HG02943 (cell line): Measurements from ENCODE around the gene GNAS-AS1.
A peak's percentile ranks its signal among the peaks of the same experiment; 100 is the strongest.

Source experiments
- ATAC-seq: cut with Tn5 transposase; IDR thresholded peaks from one replicate; pipeline ENCODE4 v1.9.1; 2021; ENCODE audit warnings: mild to moderate bottlenecking, low read depth, moderate library complexity; ENCODE audit not compliant: unreplicated experiment

The GNAS-AS1 gene

GRCh38 chr20:58850693-58851174 is at the start of gene GNAS-AS1:
TSS of gene GNAS-AS1 (minus strand) at chr20:58850902.
- ATAC-seq: peak; percentile 88

GRCh38 chr20:58900397-58900796 is 49.7 kb upstream of the GNAS-AS1 start:
- no peak for ATAC-seq

GRCh38 chr20:58899512-58899911 is 48.8 kb upstream of the GNAS-AS1 start:
- ATAC-seq: no peak

GRCh38 chr20:58898629-58899408 is 48.1 kb upstream of the GNAS-AS1 start:
- no peak for ATAC-seq

GRCh38 chr20:58897488-58897887 is 46.8 kb upstream of the GNAS-AS1 start:
- ATAC-seq: no peak

GRCh38 chr20:58896820-58897219 is 46.1 kb upstream of the GNAS-AS1 start:
- ATAC-seq: no peak

- no peak for ATAC-seq
Measured at GRCh38 chr20:58895448-58896180, 44.9 kb upstream of the GNAS-AS1 start.

- no peak for ATAC-seq
Measured at GRCh38 chr20:58894652-58895447, 44.1 kb upstream of the GNAS-AS1 start.

- ATAC-seq: no peak
Measured at GRCh38 chr20:58893355-58894120, 42.8 kb upstream of the GNAS-AS1 start.

GRCh38 chr20:58892932-58893224 is 42.2 kb upstream of the GNAS-AS1 start:
- no peak for ATAC-seq

GRCh38 chr20:58892141-58892931 is 41.6 kb upstream of the GNAS-AS1 start:
- no peak for ATAC-seq

GRCh38 chr20:58891718-58892140 is 41.0 kb upstream of the GNAS-AS1 start:
- no peak for ATAC-seq

GRCh38 chr20:58891086-58891717 is 40.5 kb upstream of the GNAS-AS1 start:
- no peak for ATAC-seq

- no peak for ATAC-seq
Measured at GRCh38 chr20:58890518-58891085, 39.9 kb upstream of the GNAS-AS1 start.

- ATAC-seq: no peak
Measured at GRCh38 chr20:58889798-58890517, 39.3 kb upstream of the GNAS-AS1 start.

- ATAC-seq: no peak
Measured at GRCh38 chr20:58889334-58889760, 38.6 kb upstream of the GNAS-AS1 start.

- ATAC-seq: no peak
Measured at GRCh38 chr20:58888521-58889333, 38.0 kb upstream of the GNAS-AS1 start.
